Left ventricle myocardium inferior (tissue), 1 donor: Measurements from ENCODE around the gene CDR2L. TPM values are rescaled to one million over a fixed set of nuclear protein-coding genes. Genes with fewer than 3 reads are reported as not detected.

Source experiments
- DNase-seq: peaks from one replicate; pipeline ENCODE4 v3.0.0-alpha.2; 2020
- H3K27ac ChIP-seq: fragments of 200-600 bp; replicated peaks from 2 replicates; pipeline ENCODE4 v1.8.0; 2021
- H3K27me3 ChIP-seq: fragments of 200-600 bp; 2 replicates; pipeline ENCODE4 v1.8.0; 2021; ENCODE audit warnings: low read depth
- H3K36me3 ChIP-seq: fragments of 200-600 bp; 2 replicates; pipeline ENCODE4 v1.8.0; 2021
- H3K4me1 ChIP-seq: fragments of 200-600 bp; 2 replicates; pipeline ENCODE4 v1.8.0; 2021
- H3K4me3 ChIP-seq: fragments of 200-600 bp; 2 replicates; pipeline ENCODE4 v1.8.0; 2021; ENCODE audit warnings: mild to moderate bottlenecking, moderate library complexity
- H3K9me3 ChIP-seq: fragments of 200-600 bp; replicated peaks from 2 replicates; pipeline ENCODE4 v1.8.0; 2021
- intact Hi-C: fragments of 100-400 bp; cut with micrococcal nuclease; formaldehyde crosslinking; loops from one replicate; pipeline ENCODE4 v1.11.0; 2022
- total RNA-seq: library from RNA; stranded (reverse); fragmentation: NEBNext Ultra II Directional; extraction: Animal tissue kit (Norgen Biotek cat#: 25700); gene quantifications from one replicate; pipeline ENCODE4 v1.2.1, GENCODE V29; 2021
- TF ChIP-seq, protein P1 (sequence below): fragments of 200-600 bp; IDR thresholded peaks from 2 replicates; pipeline ENCODE4 v1.8.0; 2021; ENCODE audit warnings: antibody characterized with exemption, mild to moderate bottlenecking, borderline replicate concordance
- donor health status: DM: no; HTN: yes; CAD: no; lungs with severe emphysema.

Gene CDR2L
- total RNA-seq, 1 donor from 2014 or later = 17.4 TPM

DNA sequence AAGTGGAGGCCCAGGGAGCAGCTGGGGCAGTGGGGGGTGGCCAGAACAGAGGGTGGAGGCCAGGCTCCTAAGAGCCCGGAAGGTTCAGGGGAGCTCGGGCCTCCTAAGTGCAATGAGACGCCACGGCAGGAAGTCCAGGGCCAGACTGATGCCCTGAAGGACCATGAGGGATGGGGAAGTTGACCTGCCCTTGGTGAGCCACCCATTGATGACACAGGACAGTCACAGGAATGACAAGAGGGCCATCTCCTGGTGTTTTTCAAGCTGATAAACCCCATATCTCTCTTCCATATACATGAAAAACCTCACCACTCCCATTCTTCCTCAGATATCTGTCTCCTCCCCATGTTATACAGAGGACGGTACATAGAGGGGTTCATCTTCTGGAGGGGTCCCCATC lies 19.2 kb downstream of the CDR2L start:
- no peak overlapping the region for H3K4me3 ChIP-seq
- intact Hi-C loops = no loop called here
- no peak for DNase-seq
- H3K4me1 ChIP-seq = peaks cover 11% of the 10 kb centered on the region
- peaks cover 47% of the 10 kb centered on the region for H3K36me3 ChIP-seq
- TF ChIP-seq, protein P1, sequence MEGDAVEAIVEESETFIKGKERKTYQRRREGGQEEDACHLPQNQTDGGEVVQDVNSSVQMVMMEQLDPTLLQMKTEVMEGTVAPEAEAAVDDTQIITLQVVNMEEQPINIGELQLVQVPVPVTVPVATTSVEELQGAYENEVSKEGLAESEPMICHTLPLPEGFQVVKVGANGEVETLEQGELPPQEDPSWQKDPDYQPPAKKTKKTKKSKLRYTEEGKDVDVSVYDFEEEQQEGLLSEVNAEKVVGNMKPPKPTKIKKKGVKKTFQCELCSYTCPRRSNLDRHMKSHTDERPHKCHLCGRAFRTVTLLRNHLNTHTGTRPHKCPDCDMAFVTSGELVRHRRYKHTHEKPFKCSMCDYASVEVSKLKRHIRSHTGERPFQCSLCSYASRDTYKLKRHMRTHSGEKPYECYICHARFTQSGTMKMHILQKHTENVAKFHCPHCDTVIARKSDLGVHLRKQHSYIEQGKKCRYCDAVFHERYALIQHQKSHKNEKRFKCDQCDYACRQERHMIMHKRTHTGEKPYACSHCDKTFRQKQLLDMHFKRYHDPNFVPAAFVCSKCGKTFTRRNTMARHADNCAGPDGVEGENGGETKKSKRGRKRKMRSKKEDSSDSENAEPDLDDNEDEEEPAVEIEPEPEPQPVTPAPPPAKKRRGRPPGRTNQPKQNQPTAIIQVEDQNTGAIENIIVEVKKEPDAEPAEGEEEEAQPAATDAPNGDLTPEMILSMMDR = no peak
- H3K27ac ChIP-seq = no peak overlapping the region
- no peaks in the 10 kb centered on the region for H3K9me3 ChIP-seq
- no peaks in the 10 kb centered on the region for H3K27me3 ChIP-seq

DNA sequence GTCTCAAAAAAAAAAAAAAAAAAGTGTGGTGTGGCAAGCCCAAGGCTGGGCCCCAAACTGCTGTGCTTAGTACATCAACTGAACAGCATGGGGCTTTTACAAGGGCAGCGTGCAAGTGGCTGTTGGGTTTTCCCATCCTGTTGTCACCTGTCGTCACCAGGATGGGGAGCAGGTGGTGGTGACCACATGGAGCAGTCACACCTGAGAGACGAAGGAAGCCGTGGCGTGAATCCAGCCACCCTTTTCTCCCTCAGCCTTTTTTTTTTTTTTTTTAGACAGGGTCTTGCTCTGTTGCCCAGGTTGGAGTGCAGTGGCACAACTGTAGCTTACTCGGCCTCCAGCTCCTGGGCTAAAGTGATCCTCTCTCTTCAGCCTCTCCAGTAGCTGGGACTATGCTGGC lies 20.9 kb downstream of the CDR2L start:
- no peak for DNase-seq
- Histone ChIP-seq H3K9me3 (no peaks in the 10 kb centered on the region), H3K27ac (no peak overlapping the region), H3K36me3 (peaks cover 30% of the 10 kb centered on the region), H3K4me3 (no peak overlapping the region), H3K27me3 (no peaks in the 10 kb centered on the region), H3K4me1 (peaks cover 27% of the 10 kb centered on the region)
- intact Hi-C loops = no loop called here
- TF ChIP-seq, protein P1 = no peak

DNA sequence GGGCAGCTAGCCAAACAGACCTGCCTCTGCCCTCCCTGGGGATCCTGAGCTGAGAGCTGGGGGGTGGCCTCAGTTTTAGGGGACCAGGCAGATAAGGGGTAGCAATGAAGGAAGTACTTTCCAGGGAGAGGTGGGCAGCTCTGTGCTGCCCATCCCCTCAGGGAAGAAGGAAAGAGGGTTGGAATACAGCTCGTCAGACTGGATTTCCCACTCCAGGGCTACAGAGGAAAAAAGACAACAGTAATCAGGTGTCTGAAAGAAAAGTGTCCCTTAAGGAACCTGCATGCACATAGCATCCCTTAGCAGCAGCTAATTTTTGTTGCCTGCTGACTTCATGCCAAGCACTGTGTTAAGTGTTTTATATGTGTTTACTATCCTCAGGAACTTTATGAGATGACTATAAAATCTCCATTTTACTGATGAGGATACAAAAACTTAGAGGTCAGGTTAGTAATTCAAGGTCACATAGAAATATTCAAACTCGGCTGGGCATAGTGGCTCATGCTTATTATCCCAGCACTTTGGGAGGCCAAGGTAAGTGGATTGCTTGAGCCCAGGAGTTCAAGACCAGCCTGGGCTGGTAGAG lies 21.8 kb downstream of the CDR2L start:
- intact Hi-C loops = no loop called here
- no peak overlapping the region for H3K27ac ChIP-seq
- H3K36me3 ChIP-seq = peaks cover 21% of the 10 kb centered on the region
- H3K27me3 ChIP-seq = no peaks in the 10 kb centered on the region
- no peak for DNase-seq
- TF ChIP-seq, protein P1 = no peak
- H3K4me1 ChIP-seq = peaks cover 34% of the 10 kb centered on the region
- H3K9me3 ChIP-seq = no peaks in the 10 kb centered on the region
- no peak overlapping the region for H3K4me3 ChIP-seq

DNA sequence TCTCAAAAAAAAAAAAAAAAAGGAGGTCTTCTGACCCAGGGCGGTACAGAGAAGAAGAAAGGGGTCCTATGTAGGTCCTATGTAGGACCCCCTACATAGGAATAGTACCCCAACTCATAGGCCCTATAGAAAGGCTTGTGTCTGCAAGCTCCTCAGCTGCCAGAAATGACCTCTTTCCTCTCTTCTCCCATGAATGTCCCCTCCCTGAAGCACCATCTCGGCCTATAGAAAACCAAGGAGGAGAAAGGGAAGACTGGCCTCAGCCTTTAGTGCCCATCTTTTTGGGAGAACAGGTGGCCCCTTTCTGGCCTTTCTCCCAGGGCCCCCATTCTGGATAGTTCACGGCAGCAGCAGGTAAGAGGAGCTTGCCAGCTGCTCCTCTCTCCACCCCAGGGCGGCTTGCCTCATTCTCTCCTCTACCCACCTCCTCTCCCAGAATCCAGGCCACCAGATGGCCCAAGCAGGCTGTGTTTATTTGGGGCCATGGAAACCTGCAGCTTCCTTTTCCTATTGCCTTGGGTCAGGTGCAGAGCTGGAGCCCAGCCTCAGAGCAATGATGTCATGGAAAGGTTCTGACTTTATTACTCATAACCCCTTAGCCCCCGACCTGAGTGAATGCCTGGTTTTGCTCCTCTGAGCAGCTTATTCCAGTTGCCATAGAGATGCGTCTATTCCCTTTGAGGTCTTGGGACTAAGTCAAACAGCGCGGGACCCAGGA lies 23.4 kb downstream of the CDR2L start:
- H3K36me3 ChIP-seq = peaks cover 5% of the 10 kb centered on the region
- peaks cover 34% of the 10 kb centered on the region for H3K4me1 ChIP-seq
- intact Hi-C loops = no loop called here
- TF ChIP-seq, protein P1 = no peak
- H3K9me3 ChIP-seq = no peaks in the 10 kb centered on the region
- DNase-seq = peak; percentile 54
- peak overlapping the region; percentile 87 for H3K4me3 ChIP-seq
- no peaks in the 10 kb centered on the region for H3K27me3 ChIP-seq
- peak overlapping the region; percentile 95 for H3K27ac ChIP-seq

DNA sequence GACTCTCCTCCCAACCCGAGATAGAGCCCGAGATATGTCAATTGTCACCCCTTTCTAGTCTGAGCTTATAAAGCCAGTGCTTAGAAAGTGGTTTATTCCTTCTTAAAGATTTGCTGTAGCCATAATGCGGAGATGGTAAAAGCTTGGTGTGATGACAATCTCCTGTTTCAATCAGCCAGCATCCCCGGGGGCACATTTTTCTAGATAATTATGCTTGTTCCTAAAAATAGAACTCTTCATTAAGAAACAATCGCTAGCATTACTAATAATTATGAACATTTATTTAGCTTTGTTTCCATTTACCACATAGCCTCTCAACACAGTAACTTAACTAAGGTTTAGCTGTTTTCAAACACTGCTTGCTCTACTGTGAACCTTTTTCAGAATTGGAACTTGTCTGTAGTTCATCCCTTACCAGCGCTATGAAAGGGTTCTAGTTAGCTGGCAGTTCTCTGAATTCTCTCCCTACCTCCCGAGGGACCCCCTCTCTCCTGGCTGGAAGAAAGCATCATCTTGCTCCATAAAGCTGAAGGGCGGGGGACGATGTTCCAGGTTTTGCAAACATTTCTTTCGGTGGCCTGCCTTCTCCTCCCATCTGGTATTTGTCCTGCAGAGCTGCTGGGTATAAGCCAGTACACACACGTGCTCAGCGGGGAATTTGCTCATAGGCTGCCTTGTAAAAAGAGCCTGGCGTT lies 24.1 kb downstream of the CDR2L start:
- Histone ChIP-seq H3K4me3 (peak overlapping the region; percentile 87), H3K4me1 (peaks cover 34% of the 10 kb centered on the region), H3K36me3 (peaks cover under 1% of the 10 kb centered on the region), H3K9me3 (no peaks in the 10 kb centered on the region), H3K27ac (peak overlapping the region; percentile 95), H3K27me3 (no peaks in the 10 kb centered on the region)
- intact Hi-C loops = no loop called here
- TF ChIP-seq, protein P1 = no peak
- peak; percentile 61 for DNase-seq
